Body of pancreas (tissue), 4 donors: ENCODE measurements around the gene SBNO1.

Experiments
- POLR2A ChIP-seq, 3 donors: fragments of 450-650 bp; IDR thresholded peaks; one replicate each; pipeline ENCODE4 v1.6.1; 2016; ENCODE audit warnings: antibody characterized with exemption in 3 of 3, mild to moderate bottlenecking in 2 of 3
- TF ChIP-seq, protein P1 (sequence below), 7 experiments: fragments of 450-650 bp in 4 of 7; fragments of 200-600 bp in 3 of 7; sonication (generic) in 3 of 7; IDR thresholded peaks; one replicate each; pipeline ENCODE4 v1.5.1; 2016 to 2019; ENCODE audit warnings: antibody characterized with exemption in 7 of 7

DNA sequence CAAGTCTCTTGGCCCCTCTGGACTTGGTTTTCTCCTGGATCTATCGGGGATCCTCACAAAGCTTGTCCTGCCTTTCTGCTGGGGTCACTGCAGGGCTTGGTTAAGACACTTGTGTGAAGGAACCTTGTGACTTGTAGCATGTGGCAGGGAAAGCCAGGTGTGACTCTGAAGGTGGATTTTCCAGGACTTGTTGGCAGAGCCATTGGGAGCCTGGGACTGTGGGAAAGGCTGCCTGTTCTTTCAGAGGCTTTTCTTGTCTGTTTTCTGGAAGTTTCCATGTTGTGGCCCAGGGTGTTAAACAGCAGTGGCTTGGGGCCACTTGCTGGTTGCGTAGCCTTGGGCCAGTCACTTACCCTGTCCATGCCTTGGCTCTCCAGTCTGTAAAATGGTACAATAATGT, 31.9 kb upstream of the SBNO1 start:
- TF ChIP-seq, protein P1, sequence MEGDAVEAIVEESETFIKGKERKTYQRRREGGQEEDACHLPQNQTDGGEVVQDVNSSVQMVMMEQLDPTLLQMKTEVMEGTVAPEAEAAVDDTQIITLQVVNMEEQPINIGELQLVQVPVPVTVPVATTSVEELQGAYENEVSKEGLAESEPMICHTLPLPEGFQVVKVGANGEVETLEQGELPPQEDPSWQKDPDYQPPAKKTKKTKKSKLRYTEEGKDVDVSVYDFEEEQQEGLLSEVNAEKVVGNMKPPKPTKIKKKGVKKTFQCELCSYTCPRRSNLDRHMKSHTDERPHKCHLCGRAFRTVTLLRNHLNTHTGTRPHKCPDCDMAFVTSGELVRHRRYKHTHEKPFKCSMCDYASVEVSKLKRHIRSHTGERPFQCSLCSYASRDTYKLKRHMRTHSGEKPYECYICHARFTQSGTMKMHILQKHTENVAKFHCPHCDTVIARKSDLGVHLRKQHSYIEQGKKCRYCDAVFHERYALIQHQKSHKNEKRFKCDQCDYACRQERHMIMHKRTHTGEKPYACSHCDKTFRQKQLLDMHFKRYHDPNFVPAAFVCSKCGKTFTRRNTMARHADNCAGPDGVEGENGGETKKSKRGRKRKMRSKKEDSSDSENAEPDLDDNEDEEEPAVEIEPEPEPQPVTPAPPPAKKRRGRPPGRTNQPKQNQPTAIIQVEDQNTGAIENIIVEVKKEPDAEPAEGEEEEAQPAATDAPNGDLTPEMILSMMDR (IDR thresholded peaks at IDR 0.05) = no peak
- TF ChIP-seq POLR2A (IDR thresholded peaks at IDR 0.05) = no peak
